H1 (cell line): Measurements from ENCODE around the gene MYL2. TPM values are rescaled to one million over a fixed set of nuclear protein-coding genes. Genes with fewer than 3 reads are reported as not detected.
A peak's percentile ranks its signal among the peaks of the same experiment; 100 is the strongest.

Source experiments
- CTCF ChIA-PET: fragments of 300-600 bp; sonication (Branson Sonifier 250); formaldehyde crosslinking; loops from one replicate; lab custom pipeline; 2021; ENCODE audit not compliant: partially characterized antibody; lab: Charles Lee
- POLR2A ChIA-PET: fragments of 300-600 bp; sonication (Branson Sonifier 250); formaldehyde crosslinking; loops from one replicate; lab custom pipeline; 2021; ENCODE audit warnings: inconsistent platforms; ENCODE audit not compliant: partially characterized antibody; lab: Charles Lee
- DNase-seq, 2 experiments: peaks; one replicate each; pipeline versions ENCODE4 v3.0.0 to v3.0.0-alpha.2; 2010 to 2022; ENCODE audit warnings: low spot score in 2 of 2, low read depth in 1 of 2, mixed read lengths in 1 of 2
- FAIRE-seq: peaks from 2 replicates; lab custom pipeline; 2011; peaks lifted over from hg19 to GRCh38; lab: Jason Lieb, UNC
- H2AFZ ChIP-seq: 2 replicates; pipeline ENCODE4 v1.8.1; 2012; ENCODE audit warnings: low read length, inconsistent platforms
- H2AK5ac ChIP-seq: 2 replicates; pipeline ENCODE4 v1.6.1; 2013; ENCODE audit warnings: low read depth, low read length
- H2BK120ac ChIP-seq: replicated peaks from 2 replicates; pipeline ENCODE3; 2013; ENCODE audit warnings: low read depth, low read length, inconsistent platforms
- H2BK12ac ChIP-seq: 2 replicates; pipeline ENCODE4 v1.6.1; 2013; ENCODE audit warnings: low read depth, low read length
- H2BK15ac ChIP-seq: 2 replicates; pipeline ENCODE4 v1.6.1; 2013; ENCODE audit warnings: low read length
- H2BK20ac ChIP-seq: 2 replicates; pipeline ENCODE4 v1.6.1; 2013; ENCODE audit warnings: low read length
- H2BK5ac ChIP-seq: 2 replicates; pipeline ENCODE4 v1.6.1; 2013; ENCODE audit warnings: low read depth, low read length
- H3K14ac ChIP-seq: 2 replicates; pipeline ENCODE4 v1.6.1; 2013; ENCODE audit warnings: inconsistent platforms; ENCODE audit not compliant: insufficient read length
- H3K18ac ChIP-seq: 2 replicates; pipeline ENCODE4 v1.6.1; 2013; ENCODE audit warnings: low read length; ENCODE audit errors: extremely low read depth
- H3K23ac ChIP-seq: 2 replicates; pipeline ENCODE4 v1.6.1; 2013; ENCODE audit warnings: inconsistent platforms; ENCODE audit not compliant: insufficient read length
- H3K23me2 ChIP-seq: 2 replicates; pipeline ENCODE4 v1.6.1; 2013; ENCODE audit warnings: low read depth, low read length
- H3K27ac ChIP-seq: 2 replicates; pipeline ENCODE4 v1.6.1; 2011; ENCODE audit warnings: low read depth, low read length, inconsistent platforms
- H3K27me3 ChIP-seq, 4 experiments: replicated peaks in 1 of 4; 1 replicate in 1 of 4; 2 replicates in 3 of 4; pipeline versions ENCODE4 v1.6.1 to v1.8.1; 2011 to 2013; ENCODE audit warnings: low read length in 3 of 4, mild to moderate bottlenecking in 3 of 4, inconsistent platforms in 2 of 4, mixed read lengths in 2 of 4, moderate library complexity in 1 of 4; ENCODE audit not compliant: control insufficient read depth in 3 of 4, insufficient read depth in 3 of 4; ENCODE audit errors: extremely low read depth in 1 of 4
- H3K36me3 ChIP-seq, 4 experiments: 2 replicates each; pipeline versions ENCODE4 v1.6.1 to v1.8.1; 2011 to 2013; ENCODE audit warnings: mild to moderate bottlenecking in 4 of 4, low read length in 3 of 4, moderate library complexity in 2 of 4, control low read depth in 1 of 4, inconsistent platforms in 1 of 4; ENCODE audit not compliant: insufficient read depth in 4 of 4, control insufficient read depth in 2 of 4
- H3K4ac ChIP-seq: replicated peaks from 2 replicates; pipeline ENCODE3; 2013; ENCODE audit warnings: low read length, low read depth, mixed read lengths, inconsistent platforms; ENCODE audit not compliant: insufficient read length
- H3K4me1 ChIP-seq, 4 experiments: replicated peaks in 1 of 4; 1 replicate in 1 of 4; 2 replicates in 3 of 4; pipeline versions ENCODE4 v1.6.1 to v1.8.1; 2011 to 2013; ENCODE audit warnings: low read length in 3 of 4, inconsistent platforms in 2 of 4, mixed read lengths in 1 of 4; ENCODE audit not compliant: insufficient read depth in 4 of 4, control insufficient read depth in 3 of 4
- H3K4me2 ChIP-seq, 2 experiments: 2 replicates each; pipeline versions ENCODE4 v1.6.1 to v1.8.1; 2011 to 2013; ENCODE audit warnings: low read depth in 2 of 2, low read length in 2 of 2, control low read depth in 1 of 2, inconsistent platforms in 1 of 2, mild to moderate bottlenecking in 1 of 2; ENCODE audit not compliant: insufficient read depth in 1 of 2
- H3K4me3 ChIP-seq, 4 experiments: fragments of 200-600, 300-600 bp in 1 of 4; sonication (generic), shearing (Covaris generic), sonication (Bioruptor Twin) in 1 of 4; 2 replicates each; pipeline versions ENCODE4 v1.5.1 to v1.8.1; 2011 to 2016; ENCODE audit warnings: low read length in 4 of 4, low read depth in 3 of 4, control low read depth in 2 of 4, inconsistent platforms in 2 of 4, mild to moderate bottlenecking in 2 of 4, mixed read lengths in 1 of 4, moderate library complexity in 1 of 4; ENCODE audit not compliant: insufficient read depth in 2 of 4; ENCODE audit errors: extremely low read depth in 1 of 4
- H3K56ac ChIP-seq: replicated peaks from 2 replicates; pipeline ENCODE3; 2013; ENCODE audit warnings: low read depth, mild to moderate bottlenecking, mixed read lengths, low read length, inconsistent platforms; ENCODE audit not compliant: insufficient read length
- H3K79me1 ChIP-seq: 2 replicates; pipeline ENCODE4 v1.6.1; 2013; ENCODE audit warnings: low read depth, low read length, control low read depth
- H3K79me2 ChIP-seq, 2 experiments: 2 replicates each; pipeline versions ENCODE4 v1.6.1 to v1.8.1; 2012 to 2013; ENCODE audit warnings: low read length in 2 of 2, mild to moderate bottlenecking in 2 of 2, inconsistent platforms in 1 of 2; ENCODE audit not compliant: insufficient read depth in 2 of 2, control insufficient read depth in 1 of 2
- H3K9ac ChIP-seq, 4 experiments: replicated peaks in 1 of 4; 1 replicate in 1 of 4; 2 replicates in 3 of 4; pipeline versions ENCODE4 v1.6.1 to v1.8.1; 2011 to 2013; ENCODE audit warnings: low read depth in 3 of 4, low read length in 3 of 4, control low read depth in 2 of 4, mild to moderate bottlenecking in 2 of 4, moderate library complexity in 2 of 4, inconsistent platforms in 1 of 4; ENCODE audit errors: extremely low read depth in 1 of 4
- H3K9me3 ChIP-seq, 2 experiments: 2 replicates each; pipeline versions ENCODE4 v1.6.1 to v1.8.1; 2012 to 2013; ENCODE audit warnings: mild to moderate bottlenecking in 2 of 2, moderate library complexity in 2 of 2, control low read depth in 1 of 2, inconsistent platforms in 1 of 2, low read depth in 1 of 2, low read length in 1 of 2, mixed read lengths in 1 of 2; ENCODE audit not compliant: insufficient read depth in 2 of 2
- H4K20me1 ChIP-seq, 2 experiments: replicated peaks in 1 of 2; 2 replicates each; pipeline versions ENCODE3 to v1.8.1; 2011 to 2013; ENCODE audit warnings: inconsistent platforms in 2 of 2, low read length in 2 of 2, mild to moderate bottlenecking in 1 of 2; ENCODE audit not compliant: insufficient read depth in 2 of 2, control insufficient read depth in 1 of 2
- H4K5ac ChIP-seq: 2 replicates; pipeline ENCODE4 v1.6.1; 2013; ENCODE audit warnings: low read length, low read depth, mixed read lengths, inconsistent platforms; ENCODE audit not compliant: insufficient read length
- H4K8ac ChIP-seq: 2 replicates; pipeline ENCODE4 v1.8.0; 2013; ENCODE audit warnings: mild to moderate bottlenecking, moderate library complexity, low read length, inconsistent platforms; ENCODE audit not compliant: insufficient read depth; ENCODE audit errors: extremely low read depth
- H4K91ac ChIP-seq: replicated peaks from 2 replicates; pipeline ENCODE3; 2013; ENCODE audit warnings: low read length, mixed read lengths, inconsistent platforms; ENCODE audit not compliant: insufficient read length
- CREB1 ChIP-seq: IDR thresholded peaks from 2 replicates; pipeline ENCODE4 v1.6.1; 2012; ENCODE audit warnings: inconsistent platforms
- EP300 ChIP-seq, 2 experiments: IDR thresholded peaks; 1 replicate in 1 of 2; 2 replicates in 1 of 2; pipeline ENCODE4 v1.6.1; 2011 to 2012; ENCODE audit warnings: low read depth in 2 of 2, low read length in 2 of 2, mild to moderate bottlenecking in 2 of 2, borderline replicate concordance in 1 of 2, inconsistent platforms in 1 of 2, moderate library complexity in 1 of 2
- PHF8 ChIP-seq: fragments of 200-600 bp; sonication (generic); conservative IDR thresholded peaks from 2 replicates; pipeline ENCODE4 v1.7.1; 2012; ENCODE audit warnings: low read depth, mild to moderate bottlenecking, inconsistent platforms, low read length, moderate library complexity
- SIRT6 ChIP-seq: IDR thresholded peaks from one replicate; pipeline ENCODE4 v1.7.1; 2012; ENCODE audit warnings: low read length, inconsistent platforms
- SP2 ChIP-seq: IDR thresholded peaks from 2 replicates; pipeline ENCODE4 v1.6.1; 2012; ENCODE audit warnings: mild to moderate bottlenecking, low read length, inconsistent platforms
- SUZ12 ChIP-seq: fragments of 200-600 bp; sonication (generic); IDR thresholded peaks from 2 replicates; pipeline ENCODE4 v1.6.1; 2012; ENCODE audit warnings: mild to moderate bottlenecking, inconsistent platforms, low read length, moderate library complexity, mixed read lengths
- TBP ChIP-seq: IDR thresholded peaks from 2 replicates; pipeline ENCODE4 v1.6.1; 2011; ENCODE audit warnings: low read depth, low read length, improper control_type of control experiment
- WGBS, 2 experiments: shearing (Covaris generic) in 1 of 2; methylation state at CpG; one replicate each; pipeline versions ENCODE4 v1.1.6 to v1.1.7; 2013 to 2015; ENCODE audit warnings: low lambda C conversion rate in 2 of 2, mixed read lengths in 2 of 2, inconsistent platforms in 1 of 2, low coverage in 1 of 2, missing lambda C conversion rate in 1 of 2; ENCODE audit not compliant: insufficient replicate concordance in 2 of 2, insufficient coverage in 1 of 2, insufficient read length in 1 of 2; ENCODE audit errors: extremely low coverage in 1 of 2, missing lambda C conversion rate in 1 of 2; 5-methylcytosine and 5-hydroxymethylcytosine counted together
- polyA plus RNA-seq, 7 experiments: library from polyadenylated mRNA; depleted of rRNA in 3 of 7; stranded (reverse) in 5 of 7; unstranded in 2 of 7; fragments of >200 nt in 5 of 7; fragments of 200-250 nt in 2 of 7; gene quantifications; 1 replicate in 5 of 7; 2 replicates in 1 of 7; 4 replicates in 1 of 7; pipeline versions ENCODE4 v1.2.1 to v1.2.3, GENCODE V29; 2011 to 2013; ENCODE audit warnings: missing spikeins in 2 of 7, mixed read lengths in 2 of 7
- total RNA-seq: library from RNA; stranded (reverse); fragmentation: NEBNext Ultra II Directional; extraction: Animal tissue kit (Norgen Biotek cat#: 25700); gene quantifications from 2 replicates; pipeline ENCODE4 v1.2.1, GENCODE V29; 2021

Gene MYL2
- total and polyA plus RNA-seq, 2 of the 8 experiments (the other 6 are each of a cell fraction or from before 2014, with no cell fraction given), result not detected

- H3K4me1 ChIP-seq, result peaks cover 0 to 2% (median 0%) of the 10 kb centered on the region in 4 experiments; a peak in 1 of 7 replicates
- CTCF ChIA-PET, result interaction anchor here (0.5 to 3.9 kb wide), 4 partner anchors 10 to 143 kb away, joined by 3 to 22 read pairs (median 5); no protein-coding TSS in a partner anchor
- DNase-seq (no peak), FAIRE-seq (no peak)
- H3K9ac ChIP-seq, result no peak overlapping the region
- H3K23ac ChIP-seq, result no peak overlapping the region
- no peak overlapping the region for H3K18ac ChIP-seq
- H2BK15ac ChIP-seq, result no peak overlapping the region
- H2BK120ac ChIP-seq, result no peak overlapping the region
- 90% methylated on average over 12 of the region's 12 CpGs; no CpG with 5 or more reads in 1 of the 2 experiments for WGBS, 2 experiments
- no peak overlapping the region for H3K4me2 ChIP-seq
- no peak overlapping the region for H2AFZ ChIP-seq
- H4K91ac ChIP-seq, result no peak overlapping the region
- H3K23me2 ChIP-seq, result no peaks in the 10 kb centered on the region
- no peak overlapping the region for H2AK5ac ChIP-seq
- H3K14ac ChIP-seq, result no peak overlapping the region
- H3K27ac ChIP-seq, result no peak overlapping the region
- H2BK5ac ChIP-seq, result no peak overlapping the region
- no peak overlapping the region for H3K4me3 ChIP-seq
- H3K4ac ChIP-seq, result no peak overlapping the region
- H3K79me1 ChIP-seq, result no peaks in the 10 kb centered on the region
- no peak overlapping the region for H4K8ac ChIP-seq
- H4K5ac ChIP-seq, result no peak overlapping the region
- TF ChIP-seq TBP (no peak), PHF8 (no peak), SUZ12 (no peak), CREB1 (no peak), EP300 (IDR thresholded peaks at IDR 0.05; ENCODE audit: borderline replicate concordance in 1 of 2, low read depth in 2 of 2, low read length in 2 of 2) (no peak), SP2 (no peak), SIRT6 (no peak)
- H3K9me3 ChIP-seq, result no peaks in the 10 kb centered on the region
- H3K36me3 ChIP-seq, result no peaks in the 10 kb centered on the region
- no peaks in the 10 kb centered on the region for H4K20me1 ChIP-seq
- 0 out of 2 replicates have a peak overlapping the region, but pooled peaks have one; percentile 42 for H2BK12ac ChIP-seq
- no peaks in the 10 kb centered on the region for H3K79me2 ChIP-seq
- no peak overlapping the region for H3K56ac ChIP-seq
- no peaks in the 10 kb centered on the region for H3K27me3 ChIP-seq
- H2BK20ac ChIP-seq, result no peak overlapping the region
- POLR2A ChIA-PET, result no interaction called here
These were observed 31.0 kb downstream of the MYL2 start for GRCh38 chr12:110889361-110889760.
